ENCODE results near the gene PRXL2B.

The PRXL2B gene

GRCh38 chr1:2609319-2610035 is 22.9 kb downstream of the PRXL2B start:
- no peak overlapping the region for H3K4me3 ChIP-seq (replicated peaks in 1 of 2; ENCODE audit: low read depth in 2 of 2, low read length in 2 of 2)
- TF ChIP-seq, protein P1, sequence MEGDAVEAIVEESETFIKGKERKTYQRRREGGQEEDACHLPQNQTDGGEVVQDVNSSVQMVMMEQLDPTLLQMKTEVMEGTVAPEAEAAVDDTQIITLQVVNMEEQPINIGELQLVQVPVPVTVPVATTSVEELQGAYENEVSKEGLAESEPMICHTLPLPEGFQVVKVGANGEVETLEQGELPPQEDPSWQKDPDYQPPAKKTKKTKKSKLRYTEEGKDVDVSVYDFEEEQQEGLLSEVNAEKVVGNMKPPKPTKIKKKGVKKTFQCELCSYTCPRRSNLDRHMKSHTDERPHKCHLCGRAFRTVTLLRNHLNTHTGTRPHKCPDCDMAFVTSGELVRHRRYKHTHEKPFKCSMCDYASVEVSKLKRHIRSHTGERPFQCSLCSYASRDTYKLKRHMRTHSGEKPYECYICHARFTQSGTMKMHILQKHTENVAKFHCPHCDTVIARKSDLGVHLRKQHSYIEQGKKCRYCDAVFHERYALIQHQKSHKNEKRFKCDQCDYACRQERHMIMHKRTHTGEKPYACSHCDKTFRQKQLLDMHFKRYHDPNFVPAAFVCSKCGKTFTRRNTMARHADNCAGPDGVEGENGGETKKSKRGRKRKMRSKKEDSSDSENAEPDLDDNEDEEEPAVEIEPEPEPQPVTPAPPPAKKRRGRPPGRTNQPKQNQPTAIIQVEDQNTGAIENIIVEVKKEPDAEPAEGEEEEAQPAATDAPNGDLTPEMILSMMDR (IDR thresholded peaks at IDR 0.05; ENCODE audit: low read depth, low read length), result no peak
- no peak for DNase-seq (ENCODE audit: low read depth in 2 of 2)

DNA sequence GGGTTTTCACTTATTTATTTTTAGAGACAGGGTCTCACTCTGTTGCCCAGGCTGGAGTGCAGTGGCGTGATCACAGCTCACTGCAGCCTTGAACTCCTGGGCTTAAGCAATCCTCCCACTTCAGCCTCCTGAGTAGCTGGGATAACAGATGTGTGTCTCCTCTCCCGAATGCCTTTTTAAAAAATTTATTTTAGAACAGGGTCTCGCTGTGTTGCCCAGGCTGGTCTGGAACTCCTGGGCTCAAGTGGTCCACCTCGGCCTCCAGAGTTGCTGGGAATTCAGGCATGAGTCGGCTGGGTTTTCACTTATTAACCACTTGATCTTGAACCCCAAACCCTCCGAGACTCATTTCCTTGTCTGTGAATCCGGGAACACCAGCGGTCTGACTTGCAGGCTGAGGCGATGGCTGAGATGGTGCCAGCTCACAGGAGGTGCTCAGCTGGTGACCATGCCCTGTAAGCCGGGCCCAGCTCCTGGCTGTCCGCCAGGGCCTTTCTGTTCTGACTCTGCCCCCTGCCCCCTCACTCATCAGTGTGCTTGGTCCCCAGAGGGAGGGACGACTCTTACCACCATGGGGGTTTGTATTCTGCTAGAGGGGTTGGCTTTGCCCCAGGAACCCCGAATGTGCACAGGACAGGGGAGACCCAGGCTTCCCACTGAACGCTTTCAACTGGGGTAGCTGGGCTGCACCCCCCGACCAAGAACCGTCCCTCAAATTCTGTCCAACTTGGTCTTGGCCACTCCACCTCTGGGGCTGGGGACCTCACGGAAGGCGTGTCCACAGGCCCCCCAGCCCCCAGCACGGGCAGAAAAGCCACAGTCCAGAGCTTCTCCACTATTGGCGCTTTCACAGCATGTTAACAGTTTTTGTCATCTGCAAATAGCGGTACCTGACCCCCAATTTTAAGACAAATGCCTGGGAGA is 23.7 kb downstream of the PRXL2B start:
- TF ChIP-seq, protein P1 (IDR thresholded peaks at IDR 0.05; ENCODE audit: low read depth, low read length), result no peak
- H3K4me3 ChIP-seq (replicated peaks in 1 of 2; ENCODE audit: low read depth in 2 of 2, low read length in 2 of 2), result no peak overlapping the region
- DNase-seq (ENCODE audit: low read depth in 2 of 2), result no peak

GRCh38 chr1:2611031-2611501 is 24.5 kb downstream of the PRXL2B start:
- H3K4me3 ChIP-seq (replicated peaks in 1 of 2; ENCODE audit: low read depth in 2 of 2, low read length in 2 of 2), result no peak overlapping the region
- peak in 1 of 2 donors; percentile 22 for DNase-seq (ENCODE audit: low read depth in 2 of 2)
- TF ChIP-seq, protein P1 (IDR thresholded peaks at IDR 0.05; ENCODE audit: low read depth, low read length), result no peak

- TF ChIP-seq, protein P1 (IDR thresholded peaks at IDR 0.05; ENCODE audit: low read depth, low read length), result no peak
- DNase-seq (ENCODE audit: low read depth in 2 of 2), result no peak
- no peak overlapping the region for H3K4me3 ChIP-seq (replicated peaks in 1 of 2; ENCODE audit: low read depth in 2 of 2, low read length in 2 of 2)
Measured at GRCh38 chr1:2611621-2612437, 25.3 kb downstream of the PRXL2B start.

- H3K4me3 ChIP-seq (replicated peaks in 1 of 2; ENCODE audit: low read depth in 2 of 2, low read length in 2 of 2), result no peak overlapping the region
- DNase-seq (ENCODE audit: low read depth in 2 of 2), result no peak
- TF ChIP-seq, protein P1 (IDR thresholded peaks at IDR 0.05; ENCODE audit: low read depth, low read length), result no peak
Measured at GRCh38 chr1:2612591-2613365, 26.2 kb downstream of the PRXL2B start.

DNA sequence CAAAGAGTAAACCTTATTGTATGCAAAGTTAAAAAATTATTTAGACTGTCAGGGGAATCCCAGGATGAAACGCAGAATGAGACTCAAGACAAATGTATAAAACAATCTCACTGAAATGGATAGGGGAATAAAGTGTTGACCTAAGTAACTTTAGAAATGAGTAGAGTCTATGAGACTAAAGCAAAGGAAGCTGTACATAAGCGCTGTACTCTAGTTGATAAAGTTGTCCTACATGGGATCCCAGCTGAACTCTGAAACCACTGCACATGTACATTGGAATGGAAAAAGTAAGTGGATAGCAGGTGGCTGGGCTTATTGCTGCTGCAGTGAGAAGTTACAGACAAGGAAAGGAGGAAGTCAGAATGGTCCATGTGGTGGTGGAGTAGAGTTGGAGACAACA is 27.6 kb downstream of the PRXL2B start:
- no peak overlapping the region for H3K4me3 ChIP-seq (replicated peaks in 1 of 2; ENCODE audit: low read depth in 2 of 2, low read length in 2 of 2)
- DNase-seq (ENCODE audit: low read depth in 2 of 2), result no peak
- TF ChIP-seq, protein P1 (IDR thresholded peaks at IDR 0.05; ENCODE audit: low read depth, low read length), result no peak

Data from cardiac fibroblast (primary cell).